NT2/D1 (cell line): ENCODE results near the gene POLR1D.

Experiments used
- SUZ12 ChIP-seq: IDR thresholded peaks from 2 replicates; pipeline ENCODE4 v1.6.1; 2011; ENCODE audit not compliant: insufficient read length, insufficient read depth; ENCODE audit errors: extremely low read depth
- YY1 ChIP-seq: IDR thresholded peaks from 2 replicates; pipeline ENCODE4 v1.6.1; 2011; ENCODE audit not compliant: insufficient read length, insufficient read depth
- ZNF274 ChIP-seq: IDR thresholded peaks from 2 replicates; pipeline ENCODE4 v1.6.1; 2011; ENCODE audit warnings: mild to moderate bottlenecking, low read depth, low read length

- no peak for TF ChIP-seq ZNF274
- TF ChIP-seq YY1: no peak
- TF ChIP-seq SUZ12: no peak
These were observed 11.0 kb downstream of the POLR1D start for GRCh38 chr13:27632648-27633047.
